CD8-positive, alpha-beta memory T cell (primary cell): ENCODE measurements around the gene ATP5ME. TPM values are rescaled to one million over a fixed set of nuclear protein-coding genes. Genes with fewer than 3 reads are reported as not detected.

Experiments
- CTCF ChIA-PET: fragments of 350-600 bp; sonication (Branson Sonifier 250); formaldehyde crosslinking; loops from one replicate; lab custom pipeline; 2021; ENCODE audit warnings: antibody characterized with exemption; lab: Charles Lee
- POLR2A ChIA-PET: fragments of 350-600 bp; sonication (Branson Sonifier 250); formaldehyde crosslinking; loops from one replicate; lab custom pipeline; 2021; ENCODE audit warnings: antibody characterized with exemption; lab: Charles Lee
- DNase-seq, 5 donors: peaks; one replicate each; pipeline versions ENCODE4 v3.0.0 to v3.0.0-alpha.2; 2020 to 2022; ENCODE audit warnings: mixed read lengths in 1 of 5
- H3K27ac ChIP-seq: one replicate; pipeline ENCODE4 v1.7.0; 2013; ENCODE audit warnings: low read depth, mild to moderate bottlenecking, low read length, moderate library complexity
- H3K27me3 ChIP-seq: 2 replicates; pipeline ENCODE4 v1.7.0; 2013; ENCODE audit warnings: low read length, mild to moderate bottlenecking; ENCODE audit not compliant: insufficient read depth, poor library complexity, severe bottlenecking
- H3K36me3 ChIP-seq: 2 replicates; pipeline ENCODE4 v1.7.0; 2013; ENCODE audit warnings: mild to moderate bottlenecking, low read length, moderate library complexity; ENCODE audit not compliant: insufficient read depth
- H3K4me1 ChIP-seq: 2 replicates; pipeline ENCODE4 v1.7.0; 2013; ENCODE audit warnings: mild to moderate bottlenecking, low read length, moderate library complexity; ENCODE audit not compliant: insufficient read depth
- H3K4me3 ChIP-seq: 2 replicates; pipeline ENCODE4 v1.7.0; 2013; ENCODE audit warnings: mild to moderate bottlenecking, low read length
- H3K9me3 ChIP-seq: 2 replicates; pipeline ENCODE4 v1.7.0; 2013; ENCODE audit warnings: mild to moderate bottlenecking, low read length
- H3K27ac Mint-ChIP-seq, 8 donors: one replicate each; pipeline ENCODE4 v1.8.0; 2020 to 2021; ENCODE audit warnings: mixed read lengths in 8 of 8, mild to moderate bottlenecking in 6 of 8, inconsistent platforms in 3 of 8, moderate library complexity in 3 of 8
- H3K27me3 Mint-ChIP-seq, 2 donors: one replicate each; pipeline ENCODE4 v1.8.0; 2020 to 2021; ENCODE audit warnings: mixed read lengths in 2 of 2, mild to moderate bottlenecking in 1 of 2, moderate library complexity in 1 of 2
- H3K36me3 Mint-ChIP-seq, 3 donors: one replicate each; pipeline ENCODE4 v1.8.0; 2020 to 2021; ENCODE audit warnings: mixed read lengths in 3 of 3, inconsistent platforms in 1 of 3, mild to moderate bottlenecking in 1 of 3
- H3K4me1 Mint-ChIP-seq, 3 donors: one replicate each; pipeline ENCODE4 v1.8.0; 2020 to 2021; ENCODE audit warnings: mixed read lengths in 3 of 3, inconsistent platforms in 1 of 3, mild to moderate bottlenecking in 1 of 3
- H3K4me3 Mint-ChIP-seq, 7 donors: one replicate each; pipeline ENCODE4 v1.8.0; 2020 to 2021; ENCODE audit warnings: mixed read lengths in 7 of 7, mild to moderate bottlenecking in 6 of 7, moderate library complexity in 4 of 7, inconsistent platforms in 2 of 7
- H3K9me3 Mint-ChIP-seq, 5 donors: one replicate each; pipeline ENCODE4 v1.8.0; 2020 to 2022; ENCODE audit warnings: mixed read lengths in 5 of 5, mild to moderate bottlenecking in 3 of 5, moderate library complexity in 2 of 5, inconsistent platforms in 1 of 5
- polyA plus RNA-seq: library from polyadenylated mRNA; unstranded; fragments of 300-500 nt; fragmentation: Illumina TruSeq; gene quantifications from one replicate; pipeline ENCODE4 v1.2.3, GENCODE V29; 2021
- total RNA-seq, 2 experiments: library from RNA; stranded (reverse); gene quantifications; one replicate each; pipeline ENCODE4 v1.2.3, GENCODE V29; 2021

The ATP5ME gene
- total and polyA plus RNA-seq, 3 experiments from 2014 or later, result 284 to 441 (median 291) TPM

DNA sequence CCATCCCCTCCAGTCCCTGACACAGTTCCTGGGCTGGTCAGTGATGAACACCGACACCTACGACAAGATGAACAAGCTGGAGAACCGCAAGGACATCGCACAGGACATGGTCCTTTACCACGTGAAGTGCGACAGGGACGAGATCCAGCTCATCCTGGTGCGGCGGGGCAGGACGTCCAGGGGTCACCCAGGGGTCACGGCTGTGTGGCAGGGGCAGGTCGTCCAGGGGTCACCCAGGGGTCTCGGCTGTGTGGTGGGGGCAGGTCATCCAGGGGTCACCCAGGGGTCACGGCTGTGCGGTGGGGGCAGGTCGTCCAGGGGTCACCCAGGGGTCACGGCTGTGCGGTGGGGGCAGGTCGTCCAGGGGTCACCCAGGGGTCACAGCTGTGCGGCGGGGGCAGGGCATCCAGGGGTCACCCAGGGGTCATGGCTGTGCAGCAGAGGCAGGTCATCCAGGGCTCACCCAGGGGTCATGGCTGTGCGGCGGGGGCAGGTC lies 16.7 kb downstream of the ATP5ME start:
- H3K4me1 Mint-ChIP-seq, result peaks cover 0 to 4% (median 2%) of the 10 kb centered on the region in 3 donors
- Histone ChIP-seq H3K4me1 (no peaks in the 10 kb centered on the region), H3K27ac (no peak overlapping the region), H3K9me3 (no peaks in the 10 kb centered on the region), H3K36me3 (no peaks in the 10 kb centered on the region), H3K27me3 (no peaks in the 10 kb centered on the region), H3K4me3 (no peak overlapping the region)
- ChIA-PET POLR2A (no interaction called here), CTCF (no interaction called here)
- H3K36me3 Mint-ChIP-seq, result peaks cover 0 to 2% (median 2%) of the 10 kb centered on the region in 3 donors
- no peak for DNase-seq
- no peak overlapping the region for H3K4me3 Mint-ChIP-seq
- peaks cover 0 to 4% of the 10 kb centered on the region in 2 donors for H3K27me3 Mint-ChIP-seq
- H3K27ac Mint-ChIP-seq, result no peak overlapping the region
- no peaks in the 10 kb centered on the region for H3K9me3 Mint-ChIP-seq

DNA sequence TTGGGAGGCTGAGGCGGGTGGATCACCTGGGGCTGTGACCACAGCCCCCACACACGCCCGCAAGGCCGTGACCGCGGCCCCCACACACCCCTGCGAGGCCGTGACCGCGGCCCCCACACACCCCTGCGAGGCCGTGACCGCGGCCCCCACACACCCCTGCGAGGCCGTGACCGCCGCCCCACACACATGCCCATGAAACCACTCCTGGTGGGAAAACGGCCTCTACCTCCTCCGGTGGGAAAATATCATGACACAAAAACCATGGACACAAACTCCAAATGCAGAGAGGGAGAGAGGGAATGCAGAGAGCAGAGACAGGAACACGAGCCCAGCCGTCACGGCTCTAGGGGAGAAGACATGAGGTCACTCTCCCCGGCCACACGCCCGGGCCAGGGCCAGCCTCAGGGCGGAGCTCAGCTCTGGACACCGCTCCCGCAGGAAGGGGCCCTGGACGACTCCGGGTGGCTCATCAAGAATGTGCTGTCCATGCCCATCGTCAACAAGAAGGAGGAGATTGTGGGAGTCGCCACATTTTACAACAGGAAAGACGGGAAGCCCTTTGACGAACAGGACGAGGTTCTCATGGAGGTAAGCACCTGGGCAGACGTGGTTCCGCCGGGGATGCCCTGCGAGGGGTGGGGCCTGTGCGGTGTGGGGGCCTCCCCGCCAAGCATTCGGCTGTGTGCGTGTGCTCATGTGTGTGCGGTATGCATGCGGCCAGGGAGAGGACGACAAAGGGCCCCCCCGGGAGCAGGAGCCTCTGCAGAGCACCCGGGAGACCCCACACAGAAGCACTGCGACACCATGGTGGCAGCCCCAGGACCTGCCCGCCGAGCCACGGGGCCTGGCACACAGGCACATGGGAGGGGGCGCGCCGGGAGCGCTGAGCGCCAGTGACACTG lies 17.4 kb downstream of the ATP5ME start:
- Mint-ChIP-seq H3K9me3 (no peaks in the 10 kb centered on the region), H3K4me1 (peaks cover 0 to 4% (median 2%) of the 10 kb centered on the region in 3 donors), H3K27me3 (peaks cover 0 to 4% of the 10 kb centered on the region in 2 donors), H3K36me3 (peaks cover 0 to 2% (median 2%) of the 10 kb centered on the region in 3 donors), H3K27ac (no peak overlapping the region), H3K4me3 (no peak overlapping the region)
- POLR2A ChIA-PET, result no interaction called here
- Histone ChIP-seq H3K4me3 (no peak overlapping the region), H3K9me3 (no peaks in the 10 kb centered on the region), H3K36me3 (no peaks in the 10 kb centered on the region), H3K27ac (no peak overlapping the region), H3K4me1 (no peaks in the 10 kb centered on the region), H3K27me3 (no peaks in the 10 kb centered on the region)
- DNase-seq, result peak in 1 of 5 donors; percentile 45
- CTCF ChIA-PET, result no interaction called here

DNA sequence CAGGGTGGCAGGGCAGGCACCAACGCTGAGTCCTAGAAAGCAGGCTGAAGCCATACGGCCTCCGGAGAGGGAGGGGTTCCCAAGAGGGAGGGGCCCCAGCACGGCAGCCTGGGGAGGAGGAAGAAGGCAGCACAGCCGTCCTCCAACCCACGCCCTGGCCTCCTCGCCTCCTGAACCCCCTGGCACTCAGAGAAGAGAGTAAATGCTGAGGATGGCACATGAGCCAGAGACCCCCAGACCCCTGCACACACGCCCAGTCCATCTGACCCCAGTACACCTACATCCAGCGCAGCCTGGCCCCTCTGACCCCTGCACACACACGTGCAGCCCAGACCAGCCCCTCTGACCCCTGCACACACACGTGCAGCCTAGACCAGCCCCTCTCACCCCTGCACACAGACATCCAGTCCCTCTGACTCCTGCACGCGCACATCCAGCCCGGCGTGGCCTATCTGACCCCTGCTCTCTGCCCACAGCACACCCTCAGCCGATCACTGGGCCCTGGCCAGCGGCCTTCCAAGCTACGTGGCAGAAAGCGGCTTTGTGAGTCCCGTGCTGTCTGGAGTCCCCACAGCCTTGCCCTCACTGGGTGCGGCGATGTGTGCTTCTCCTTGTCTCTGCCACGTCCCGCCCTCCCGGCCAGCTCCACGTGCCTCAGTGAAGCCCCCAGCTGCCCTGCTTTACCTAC lies 18.5 kb downstream of the ATP5ME start:
- Mint-ChIP-seq H3K36me3 (peaks cover 0 to 2% (median 1%) of the 10 kb centered on the region in 3 donors), H3K4me3 (no peak overlapping the region), H3K27ac (no peak overlapping the region), H3K4me1 (peaks cover 0 to 4% (median 0%) of the 10 kb centered on the region in 3 donors), H3K9me3 (no peaks in the 10 kb centered on the region), H3K27me3 (peaks cover 0 to 5% of the 10 kb centered on the region in 2 donors)
- peak in 1 of 5 donors; percentile 22 for DNase-seq
- CTCF ChIA-PET, result no interaction called here
- Histone ChIP-seq H3K36me3 (no peaks in the 10 kb centered on the region), H3K4me1 (no peaks in the 10 kb centered on the region), H3K4me3 (no peak overlapping the region), H3K9me3 (no peaks in the 10 kb centered on the region), H3K27ac (no peak overlapping the region), H3K27me3 (no peaks in the 10 kb centered on the region)
- POLR2A ChIA-PET, result no interaction called here

DNA sequence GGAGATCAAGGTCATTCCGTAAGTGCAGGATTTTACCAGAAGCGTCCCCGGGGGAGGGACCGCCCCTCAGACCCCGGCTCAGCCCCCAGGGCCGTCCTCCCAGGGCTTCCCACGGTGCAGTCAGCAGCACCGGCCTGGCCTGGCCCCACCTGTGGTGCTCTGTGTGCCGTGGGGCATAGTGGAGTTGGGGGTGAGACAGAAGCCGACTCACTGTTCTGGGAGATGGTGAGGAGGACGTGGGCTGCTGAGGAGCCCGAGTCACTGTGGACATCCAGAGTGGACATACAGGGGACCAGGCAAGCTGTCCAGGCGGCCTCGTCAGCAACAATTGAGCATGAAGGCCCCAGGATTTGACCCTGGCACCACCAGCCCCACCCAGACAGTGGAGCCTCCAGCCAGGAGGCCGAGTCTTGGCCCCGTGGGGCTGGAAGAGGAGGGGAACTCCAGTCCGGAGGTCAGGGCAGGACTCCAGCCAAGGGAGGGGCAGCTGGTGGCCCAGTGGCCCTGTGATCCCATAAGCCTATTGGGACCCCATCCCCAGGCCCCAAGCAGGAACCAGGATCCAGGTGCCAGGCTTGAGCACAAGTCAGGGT lies 19.1 kb downstream of the ATP5ME start:
- Mint-ChIP-seq H3K4me3 (no peak overlapping the region), H3K27ac (no peak overlapping the region), H3K36me3 (peaks cover 0 to 2% (median 0%) of the 10 kb centered on the region in 3 donors), H3K9me3 (no peaks in the 10 kb centered on the region), H3K27me3 (peaks cover 0 to 8% of the 10 kb centered on the region in 2 donors), H3K4me1 (peaks cover 0 to 3% (median 0%) of the 10 kb centered on the region in 3 donors)
- H3K27ac ChIP-seq, result no peak overlapping the region
- H3K9me3 ChIP-seq, result no peaks in the 10 kb centered on the region
- POLR2A ChIA-PET, result no interaction called here
- peak in 1 of 5 donors; percentile 30 for DNase-seq
- H3K4me1 ChIP-seq, result no peaks in the 10 kb centered on the region
- no peaks in the 10 kb centered on the region for H3K36me3 ChIP-seq
- H3K27me3 ChIP-seq, result no peaks in the 10 kb centered on the region
- CTCF ChIA-PET, result no interaction called here
- H3K4me3 ChIP-seq, result no peak overlapping the region

DNA sequence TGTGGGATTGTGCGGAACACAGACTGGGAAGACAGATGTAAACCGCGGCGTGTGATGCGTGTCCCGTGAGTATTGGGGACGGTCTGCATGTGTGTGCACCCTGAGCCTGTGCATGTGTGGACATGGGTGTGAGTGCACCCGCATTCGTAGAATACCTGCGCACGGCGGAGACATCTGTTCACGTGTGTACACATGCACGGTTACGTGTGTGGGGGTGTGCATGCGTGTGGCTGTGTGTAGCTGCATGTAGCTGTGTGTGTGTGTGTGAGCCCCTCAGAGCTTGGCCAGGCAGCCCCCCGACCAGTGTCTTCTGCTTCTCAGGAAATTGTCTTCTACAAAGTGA lies 19.6 kb downstream of the ATP5ME start:
- POLR2A ChIA-PET, result no interaction called here
- Mint-ChIP-seq H3K4me3 (no peak overlapping the region), H3K27ac (no peak overlapping the region), H3K27me3 (peaks cover 0 to 8% of the 10 kb centered on the region in 2 donors), H3K9me3 (no peaks in the 10 kb centered on the region), H3K4me1 (no peaks in the 10 kb centered on the region), H3K36me3 (peaks cover 0 to 2% (median 0%) of the 10 kb centered on the region in 3 donors)
- no peaks in the 10 kb centered on the region for H3K27me3 ChIP-seq
- no peaks in the 10 kb centered on the region for H3K9me3 ChIP-seq
- H3K27ac ChIP-seq, result no peak overlapping the region
- H3K4me1 ChIP-seq, result no peaks in the 10 kb centered on the region
- H3K36me3 ChIP-seq, result no peaks in the 10 kb centered on the region
- DNase-seq, result no peak
- CTCF ChIA-PET, result no interaction called here
- H3K4me3 ChIP-seq, result no peak overlapping the region

DNA sequence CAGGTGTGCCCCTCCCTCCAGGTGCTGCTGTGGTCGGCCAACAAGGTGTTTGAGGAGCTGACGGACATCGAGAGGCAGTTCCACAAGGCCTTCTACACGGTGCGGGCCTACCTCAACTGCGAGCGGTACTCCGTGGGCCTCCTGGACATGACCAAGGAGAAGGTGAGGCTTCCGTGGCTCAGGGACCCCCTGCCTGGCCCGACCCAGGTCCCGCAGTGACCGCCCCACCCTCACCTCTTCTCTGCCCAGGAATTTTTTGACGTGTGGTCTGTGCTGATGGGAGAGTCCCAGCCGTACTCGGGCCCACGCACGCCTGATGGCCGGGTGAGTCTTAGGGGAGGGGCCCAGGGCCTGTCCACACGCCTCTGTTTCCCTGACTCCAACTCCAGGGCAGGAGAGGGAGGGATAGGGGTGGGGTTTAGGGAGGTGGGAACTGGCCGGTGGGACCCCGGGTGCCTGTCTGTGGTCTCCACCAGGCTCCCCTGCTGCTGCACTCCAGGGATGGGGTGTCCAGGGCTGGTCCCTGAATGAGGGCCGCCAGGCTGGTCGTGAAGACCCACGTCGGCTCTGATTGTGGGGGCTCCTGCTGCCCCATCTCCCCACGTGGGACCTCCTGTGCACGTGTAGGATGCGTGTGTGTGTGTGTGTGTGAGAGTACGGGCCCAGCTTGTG lies 20.1 kb downstream of the ATP5ME start:
- Mint-ChIP-seq H3K27ac (no peak overlapping the region), H3K9me3 (no peaks in the 10 kb centered on the region), H3K27me3 (peaks cover 3 to 10% of the 10 kb centered on the region in 2 donors), H3K4me3 (no peak overlapping the region), H3K4me1 (no peaks in the 10 kb centered on the region), H3K36me3 (no peaks in the 10 kb centered on the region)
- Histone ChIP-seq H3K4me3 (no peak overlapping the region), H3K27ac (no peak overlapping the region), H3K27me3 (no peaks in the 10 kb centered on the region), H3K9me3 (no peaks in the 10 kb centered on the region), H3K36me3 (no peaks in the 10 kb centered on the region), H3K4me1 (no peaks in the 10 kb centered on the region)
- CTCF ChIA-PET, result no interaction called here
- peak in 1 of 5 donors; percentile 39 for DNase-seq
- POLR2A ChIA-PET, result no interaction called here

DNA sequence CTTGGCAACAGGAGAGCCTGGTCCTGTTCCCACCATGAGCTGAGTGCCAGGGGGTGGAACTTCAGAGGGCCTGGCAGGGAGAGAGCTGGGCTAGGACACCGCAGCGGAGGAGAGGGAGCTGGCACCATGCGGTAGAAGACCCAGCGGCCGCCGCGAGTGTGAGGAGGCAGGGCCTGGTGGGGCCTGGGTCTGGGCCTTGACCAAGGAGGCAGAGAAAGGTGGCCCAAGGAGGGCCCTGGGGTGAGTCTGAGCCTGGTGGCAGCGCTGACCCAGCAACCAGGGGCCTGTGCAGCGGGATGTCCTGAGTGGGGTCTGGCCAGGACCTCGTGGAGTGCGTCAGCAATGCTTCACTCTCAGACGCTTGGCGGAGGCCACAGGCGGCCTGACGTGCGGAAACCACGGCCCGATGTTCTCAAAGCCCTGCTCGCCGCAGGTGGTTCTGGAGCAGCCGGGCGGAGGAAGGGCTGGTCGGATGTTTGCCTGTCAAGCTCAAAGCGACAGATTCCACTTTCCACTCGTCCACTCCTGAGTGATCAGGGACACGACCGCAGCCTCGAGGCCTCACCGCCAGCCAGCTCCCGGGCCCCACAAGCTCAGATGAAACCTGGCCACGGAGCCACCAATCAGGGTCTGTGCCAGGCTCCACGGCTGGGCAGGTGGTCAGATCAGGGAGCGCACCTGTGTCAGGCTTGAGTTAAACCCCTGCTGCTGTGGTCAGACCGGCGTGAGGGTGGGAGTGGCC lies 20.8 kb downstream of the ATP5ME start:
- H3K4me1 ChIP-seq, result no peaks in the 10 kb centered on the region
- no peaks in the 10 kb centered on the region for H3K36me3 Mint-ChIP-seq
- ChIA-PET POLR2A (no interaction called here), CTCF (no interaction called here)
- H3K4me1 Mint-ChIP-seq, result no peaks in the 10 kb centered on the region
- no peak overlapping the region for H3K4me3 ChIP-seq
- no peaks in the 10 kb centered on the region for H3K9me3 Mint-ChIP-seq
- H3K27ac ChIP-seq, result no peak overlapping the region
- peaks cover 4 to 12% of the 10 kb centered on the region in 2 donors for H3K27me3 Mint-ChIP-seq
- H3K36me3 ChIP-seq, result no peaks in the 10 kb centered on the region
- H3K27me3 ChIP-seq, result no peaks in the 10 kb centered on the region
- no peak overlapping the region for H3K4me3 Mint-ChIP-seq
- H3K9me3 ChIP-seq, result no peaks in the 10 kb centered on the region
- no peak overlapping the region for H3K27ac Mint-ChIP-seq
- DNase-seq, result peak in 1 of 5 donors; percentile 38
